IMR-90 (cell line): ENCODE results near the gene GABRB2. TPM values are rescaled to one million over a fixed set of nuclear protein-coding genes. Genes with fewer than 3 reads are reported as not detected.

Source experiments
- ATAC-seq: fragments of 200-7000 bp; cut with Tn5 transposase; 2 replicates; pipeline ENCODE4 v1.9.1; 2020; ENCODE audit warnings: low read depth, mild to moderate bottlenecking, moderate library complexity
- BruUV-seq: library from RNA; stranded (reverse); fragments of 400-500 nt; replicated peaks from 2 replicates; lab custom pipeline; 2021; lab: Mats Ljungman, UMichigan
- CTCF ChIA-PET: fragments of 300-600 bp; formaldehyde crosslinking; extraction: SDS; loops from one replicate; lab custom pipeline; 2021; ENCODE audit warnings: antibody characterized with exemption; lab: Yijun Ruan, JAX
- POLR2A ChIA-PET: fragments of 300-600 bp; sonication (Branson Sonifier 250); formaldehyde crosslinking; loops from one replicate; lab custom pipeline; 2022; ENCODE audit warnings: antibody characterized with exemption; ENCODE audit not compliant: unreplicated experiment; lab: Charles Lee
- DNase-seq: peaks from one replicate; pipeline ENCODE4 v3.0.0; 2013
- H2AFZ ChIP-seq: replicated peaks from 2 replicates; pipeline ENCODE3; 2013; ENCODE audit warnings: low read length, mild to moderate bottlenecking; ENCODE audit not compliant: poor library complexity
- H2AK5ac ChIP-seq: 2 replicates; pipeline ENCODE4 v1.6.1; 2013; ENCODE audit warnings: low read depth, low read length, inconsistent platforms
- H2AK9ac ChIP-seq: replicated peaks from 2 replicates; pipeline ENCODE3; 2013; ENCODE audit warnings: mild to moderate bottlenecking, low read depth, low read length, moderate library complexity; ENCODE audit not compliant: poor library complexity
- H2BK120ac ChIP-seq: 2 replicates; pipeline ENCODE4 v1.6.1; 2013; ENCODE audit warnings: low read depth, low read length, inconsistent platforms
- H2BK15ac ChIP-seq: 3 replicates; pipeline ENCODE4 v1.6.1; 2013; ENCODE audit warnings: low read depth, low read length, inconsistent platforms
- H2BK20ac ChIP-seq: 2 replicates; pipeline ENCODE4 v1.6.1; 2013; ENCODE audit warnings: low read depth, mild to moderate bottlenecking, inconsistent platforms, low read length, moderate library complexity
- H2BK5ac ChIP-seq: 2 replicates; pipeline ENCODE4 v1.6.1; 2013; ENCODE audit warnings: mild to moderate bottlenecking, low read depth, low read length, inconsistent platforms; ENCODE audit not compliant: poor library complexity, severe bottlenecking
- H3K14ac ChIP-seq: replicated peaks from 2 replicates; pipeline ENCODE4 v1.6.1; 2013; ENCODE audit warnings: low read depth, low read length, inconsistent platforms
- H3K18ac ChIP-seq: 2 replicates; pipeline ENCODE4 v1.6.1; 2013; ENCODE audit warnings: low read depth, low read length, control low read depth
- H3K23ac ChIP-seq: 2 replicates; pipeline ENCODE4 v1.6.1; 2013; ENCODE audit warnings: low read depth, low read length, inconsistent platforms
- H3K27ac ChIP-seq: 2 replicates; pipeline ENCODE4 v1.5.1; 2013; ENCODE audit warnings: mild to moderate bottlenecking, control low read depth, low read length; ENCODE audit not compliant: insufficient read depth
- H3K27me3 ChIP-seq: 2 replicates; pipeline ENCODE4 v1.6.1; 2013; ENCODE audit warnings: low read length; ENCODE audit not compliant: control insufficient read depth, insufficient read depth
- H3K36me3 ChIP-seq: 2 replicates; pipeline ENCODE4 v1.6.1; 2013; ENCODE audit warnings: low read length, mixed read lengths; ENCODE audit not compliant: control insufficient read depth, insufficient read depth
- H3K4ac ChIP-seq: 2 replicates; pipeline ENCODE4 v1.6.1; 2013; ENCODE audit warnings: low read depth, low read length, inconsistent platforms
- H3K4me1 ChIP-seq: 2 replicates; pipeline ENCODE4 v1.6.1; 2013; ENCODE audit warnings: low read length, mixed read lengths; ENCODE audit not compliant: control insufficient read depth, insufficient read depth
- H3K4me2 ChIP-seq: 2 replicates; pipeline ENCODE4 v1.6.1; 2013; ENCODE audit warnings: low read depth, mild to moderate bottlenecking, control low read depth, low read length, moderate library complexity
- H3K4me3 ChIP-seq: 2 replicates; pipeline ENCODE4 v1.5.1; 2013; ENCODE audit warnings: low read depth, mild to moderate bottlenecking, control low read depth, low read length, moderate library complexity; ENCODE audit not compliant: insufficient read depth
- H3K56ac ChIP-seq: 2 replicates; pipeline ENCODE4 v1.6.1; 2013; ENCODE audit warnings: low read length, inconsistent platforms; ENCODE audit not compliant: insufficient read depth; ENCODE audit errors: extremely low read depth
- H3K79me1 ChIP-seq, 2 experiments: 2 replicates each; pipeline ENCODE4 v1.6.1; 2013; ENCODE audit warnings: low read length in 2 of 2, inconsistent platforms in 1 of 2, low read depth in 1 of 2
- H3K9ac ChIP-seq: 2 replicates; pipeline ENCODE4 v1.6.1; 2013; ENCODE audit warnings: low read depth, low read length, control low read depth
- H3K9me1 ChIP-seq: 2 replicates; pipeline ENCODE4 v1.6.1; 2013; ENCODE audit warnings: low read length, inconsistent platforms; ENCODE audit not compliant: insufficient read depth
- H3K9me3 ChIP-seq: 2 replicates; pipeline ENCODE4 v1.6.1; 2013; ENCODE audit warnings: low read length; ENCODE audit not compliant: control insufficient read depth, insufficient read depth
- H4K20me1 ChIP-seq: 2 replicates; pipeline ENCODE4 v1.6.1; 2013; ENCODE audit warnings: low read length, inconsistent platforms; ENCODE audit not compliant: insufficient read depth
- H4K5ac ChIP-seq: 2 replicates; pipeline ENCODE4 v1.6.1; 2013; ENCODE audit warnings: mild to moderate bottlenecking, low read depth, low read length, control low read depth
- H4K8ac ChIP-seq, 2 experiments: 2 replicates each; pipeline ENCODE4 v1.6.1; 2013; ENCODE audit warnings: low read depth in 2 of 2, low read length in 2 of 2, control low read depth in 1 of 2, inconsistent platforms in 1 of 2
- H4K91ac ChIP-seq: 2 replicates; pipeline ENCODE4 v1.6.1; 2013; ENCODE audit warnings: low read depth, low read length, inconsistent platforms; ENCODE audit not compliant: insufficient read depth
- BHLHE40 ChIP-seq: fragments of 150-350 bp; IDR thresholded peaks from 2 replicates; pipeline ENCODE4 v1.6.1; 2016; ENCODE audit warnings: mild to moderate bottlenecking, low read depth, low read length
- CEBPB ChIP-seq: IDR thresholded peaks from 2 replicates; pipeline ENCODE4 v1.6.1; 2012; ENCODE audit warnings: low read depth, low read length, improper control_type of control experiment
- CHD1 ChIP-seq: IDR thresholded peaks from 2 replicates; pipeline ENCODE4 v1.6.1; 2012; ENCODE audit warnings: low read depth, low read length, improper control_type of control experiment
- ELK1 ChIP-seq: fragments of 150-350 bp; IDR thresholded peaks from 2 replicates; pipeline ENCODE4 v1.6.1; 2016; ENCODE audit warnings: low read depth, mild to moderate bottlenecking, low read length, moderate library complexity, borderline replicate concordance
- FOS ChIP-seq: fragments of 150-350 bp; IDR thresholded peaks from 2 replicates; pipeline ENCODE4 v1.6.1; 2016; ENCODE audit warnings: low read depth, low read length
- MAFK ChIP-seq: IDR thresholded peaks from 2 replicates; pipeline ENCODE4 v1.6.1; 2012; ENCODE audit warnings: low read depth, low read length, improper control_type of control experiment
- MAZ ChIP-seq: IDR thresholded peaks from 2 replicates; pipeline ENCODE4 v1.6.1; 2012; ENCODE audit warnings: low read depth, mild to moderate bottlenecking, low read length, improper control_type of control experiment, moderate library complexity, borderline replicate concordance
- NFE2L2 ChIP-seq: fragments of 150-350 bp; IDR thresholded peaks from 2 replicates; pipeline ENCODE4 v1.6.1; 2016; ENCODE audit warnings: low read depth, mild to moderate bottlenecking, low read length
- POLR2A ChIP-seq: IDR thresholded peaks from 2 replicates; pipeline ENCODE4 v1.6.1; 2012; ENCODE audit warnings: mild to moderate bottlenecking, low read depth, low read length
- RAD21 ChIP-seq: IDR thresholded peaks from 2 replicates; pipeline ENCODE4 v1.6.1; 2012; ENCODE audit warnings: low read length, improper control_type of control experiment
- USF2 ChIP-seq: fragments of 150-350 bp; IDR thresholded peaks from 2 replicates; pipeline ENCODE4 v1.6.1; 2017; ENCODE audit warnings: mild to moderate bottlenecking, antibody characterized with exemption, low read length, low read depth
- WGBS, 2 experiments: methylation state at CpG; one replicate each; pipeline versions ENCODE4 v1.1.5 to v1.1.7; 2013; ENCODE audit warnings: missing lambda C conversion rate in 2 of 2; ENCODE audit not compliant: insufficient read length in 1 of 2; ENCODE audit errors: extremely low coverage in 2 of 2; 5-methylcytosine and 5-hydroxymethylcytosine counted together
- dilution Hi-C: fragments of 300-500 bp; cut with HindIII; formaldehyde crosslinking; loops from one replicate; pipeline ENCODE4 v1.14.3; 2018; ENCODE audit warnings: low sequenced_read_pairs; ENCODE audit not compliant: unreplicated experiment
- in situ Hi-C: fragments of 300-500 bp; cut with MboI; formaldehyde crosslinking; loops from 3 replicates; pipeline ENCODE4 v1.14.3; 2019; ENCODE audit warnings: low sequenced_read_pairs, inconsistent platforms, mixed read lengths
- intact Hi-C: fragments of 100-400 bp; cut with micrococcal nuclease; formaldehyde crosslinking; loops from 2 replicates; pipeline ENCODE4 v1.10.0; 2022
- polyA plus RNA-seq, 3 experiments: library from polyadenylated mRNA; depleted of rRNA; stranded (reverse); fragments of >200 nt; gene quantifications; 2 replicates each; pipeline ENCODE4 v1.2.3, GENCODE V29; 2012; ENCODE audit warnings: low replicate concordance in 1 of 3
- total RNA-seq: library from RNA; depleted of rRNA; stranded (reverse); fragments of >200 nt; gene quantifications from 2 replicates; pipeline ENCODE4 v1.2.3, GENCODE V29; 2012

Gene GABRB2
- total and polyA plus RNA-seq, 2 of the 4 experiments (the other 2 are of a cell fraction) = not detected

DNA sequence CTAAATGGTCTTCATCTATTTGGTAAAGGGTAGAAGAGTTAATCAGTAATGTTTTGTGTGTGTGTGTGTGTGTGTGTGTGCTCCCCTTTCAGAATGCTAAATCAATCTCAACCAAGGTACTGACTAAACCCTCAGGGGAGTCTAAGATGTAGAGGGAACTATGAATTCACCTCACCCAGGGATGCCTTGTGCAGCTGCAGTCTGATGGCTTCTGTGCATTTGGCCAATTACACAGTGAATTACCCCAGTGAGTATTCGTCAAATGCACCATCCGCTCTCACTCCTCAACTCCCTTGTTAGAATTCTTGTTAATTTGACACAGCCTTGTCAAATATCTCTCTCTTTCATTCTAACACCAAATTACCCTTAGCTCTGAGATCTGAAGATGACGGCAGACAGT is 234.6 kb downstream of the GABRB2 start:
- H3K18ac ChIP-seq = no peak overlapping the region
- dilution Hi-C loops = no loop called here
- in situ Hi-C loops = no loop called here
- H3K4me1 ChIP-seq = no peaks in the 10 kb centered on the region
- 15% methylated on average over 2 of the region's 3 CpGs; no CpG with 5 or more reads in 1 of the 2 experiments for whole genome bisulfite sequencing, 2 experiments
- intact Hi-C loops = no loop called here
- H2BK15ac ChIP-seq = no peak overlapping the region
- H2AFZ ChIP-seq = no peak overlapping the region
- peaks cover 8% of the 10 kb centered on the region for H3K9me3 ChIP-seq
- H4K20me1 ChIP-seq = no peaks in the 10 kb centered on the region
- no peak overlapping the region for H2BK20ac ChIP-seq
- no peak overlapping the region for H3K4ac ChIP-seq
- no peak overlapping the region for H4K8ac ChIP-seq
- no peak overlapping the region for H4K5ac ChIP-seq
- no peak overlapping the region for H4K91ac ChIP-seq
- no peaks in the 10 kb centered on the region for H3K9me1 ChIP-seq
- no peak overlapping the region for H2BK120ac ChIP-seq
- no peak overlapping the region for H3K14ac ChIP-seq
- no peak overlapping the region for H3K4me3 ChIP-seq
- POLR2A ChIA-PET = no interaction called here
- BruUV-seq = no TSS peak
- H3K79me1 ChIP-seq = no peaks in the 10 kb centered on the region
- no peak overlapping the region for H2AK5ac ChIP-seq
- H3K27me3 ChIP-seq = no peaks in the 10 kb centered on the region
- H3K4me2 ChIP-seq = no peak overlapping the region
- TF ChIP-seq BHLHE40 (no peak), MAFK (no peak), ELK1 (no peak), USF2 (no peak), FOS (no peak), POLR2A (no peak), CEBPB (no peak), RAD21 (no peak), MAZ (no peak), NFE2L2 (no peak), CHD1 (no peak)
- H3K36me3 ChIP-seq = no peaks in the 10 kb centered on the region
- H2BK5ac ChIP-seq = no peak overlapping the region
- DNase-seq (no peak), ATAC-seq (no peak)
- H3K27ac ChIP-seq = no peak overlapping the region
- H3K56ac ChIP-seq = no peak overlapping the region
- no peak overlapping the region for H3K9ac ChIP-seq
- H3K23ac ChIP-seq = no peak overlapping the region
- no peak overlapping the region for H2AK9ac ChIP-seq
- CTCF ChIA-PET = no interaction called here
